GM23248 (cell line): ENCODE results near the gene GALNT18.

Source experiments
- EZH2 ChIP-seq: fragments of 200-600 bp; sonication (generic); IDR thresholded peaks from 2 replicates; pipeline ENCODE4 v1.6.1; 2018; ENCODE audit warnings: antibody characterized with exemption, mild to moderate bottlenecking; ENCODE audit not compliant: insufficient read depth, poor library complexity, severe bottlenecking
- EZH2phosphoT487 ChIP-seq: fragments of 200-600 bp; sonication (generic); IDR thresholded peaks from 2 replicates; pipeline ENCODE4 v1.6.1; 2018; ENCODE audit warnings: antibody characterized with exemption, moderate library complexity, mild to moderate bottlenecking, low read depth; ENCODE audit not compliant: insufficient read depth

DNA sequence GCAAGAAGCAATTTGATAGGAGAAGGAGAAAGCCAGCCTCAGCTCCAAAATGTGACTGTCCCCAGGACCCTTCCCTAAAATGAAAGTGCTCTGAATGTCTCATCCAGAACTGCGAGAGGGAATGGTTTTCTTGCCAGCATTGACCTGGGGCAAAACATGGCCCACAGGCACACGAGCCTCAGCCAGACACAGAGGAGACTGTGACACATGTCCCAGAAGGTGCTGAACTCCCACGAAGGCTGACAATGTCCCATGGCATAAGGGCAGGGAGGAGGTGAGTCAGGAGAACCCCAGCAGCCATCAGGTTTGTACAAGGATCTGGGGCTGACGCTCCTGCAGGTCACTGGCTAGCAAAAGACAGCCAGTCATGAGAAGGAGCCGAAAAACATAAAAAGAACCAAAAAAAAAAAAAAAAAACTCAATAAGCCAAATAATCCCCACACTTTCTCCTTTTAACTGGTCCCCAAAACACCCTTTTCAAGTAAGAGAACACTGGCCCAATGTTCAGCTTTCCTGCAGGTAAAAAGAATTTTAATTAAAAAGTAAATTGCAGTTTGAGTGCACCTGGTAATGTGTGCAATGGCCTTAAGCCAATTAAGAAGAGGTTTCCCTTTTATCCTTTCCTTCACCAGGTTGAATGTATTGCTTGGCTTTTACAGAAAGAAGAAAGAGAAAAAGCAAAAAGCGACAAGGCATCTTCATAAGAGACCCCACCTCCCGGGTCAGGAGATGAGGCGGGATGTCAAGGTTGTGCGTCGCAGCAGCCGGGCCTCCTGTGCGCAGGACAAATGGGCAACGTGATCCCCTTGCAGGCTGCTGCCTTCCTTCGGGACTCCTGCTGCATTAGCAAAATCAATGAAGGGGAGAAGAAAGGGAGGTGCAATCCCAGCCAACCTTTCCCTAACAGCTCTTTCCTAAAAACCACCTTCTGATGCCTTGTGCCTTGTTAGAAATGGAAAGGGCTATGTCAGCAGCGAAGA is 43.6 kb downstream of the GALNT18 start:
- TF ChIP-seq EZH2phosphoT487 (no peak), EZH2 (no peak)
